Measurements from ENCODE around the gene CARD10. TPM values are rescaled to one million over a fixed set of nuclear protein-coding genes. Genes with fewer than 3 reads are reported as not detected.

CARD10 gene
- total and polyA plus RNA-seq, 2 of the 13 experiments (the other 11 are each of a cell fraction or from before 2014, with no cell fraction given), result 35.2 to 55.8 TPM

DNA sequence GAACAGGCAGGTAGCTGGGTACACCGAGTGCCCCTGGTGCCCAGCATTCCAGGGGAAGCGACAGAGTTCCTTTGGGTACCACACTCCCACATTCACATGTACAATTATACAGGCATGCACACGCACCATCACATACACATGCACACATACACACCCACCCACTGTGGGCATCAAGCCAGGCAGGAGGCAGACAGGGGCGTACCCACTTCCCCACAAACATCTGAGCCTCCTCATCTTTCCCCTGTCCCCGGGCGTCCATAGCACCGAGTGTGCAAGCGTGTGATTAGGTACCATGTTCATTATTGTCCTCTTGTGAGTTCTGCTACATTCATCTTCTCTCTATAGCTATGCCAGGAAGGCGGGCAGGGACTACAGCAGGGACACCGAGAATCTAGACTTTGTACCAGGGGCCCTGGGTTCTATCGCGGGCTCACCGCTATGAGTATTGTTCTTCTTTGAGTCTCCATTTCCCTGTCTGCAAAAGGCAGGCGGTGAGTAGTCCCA lies 2.1 kb upstream of the CARD10 start (continued):
- TF ChIP-seq MAF1 (CRISPR knock-in tag; IDR thresholded peaks at IDR 0.05; ENCODE audit: borderline replicate concordance), result no peak
- no peak for TF ChIP-seq FOXA1 (IDR thresholded peaks at IDR 0.05)
- TF ChIP-seq FOXA1 (CRISPR knock-in tag; IDR thresholded peaks at IDR 0.05), result no peak
- no peak for TF ChIP-seq CREB1 (IDR thresholded peaks at IDR 0.05)
- no peak for TF ChIP-seq CREB1 (CRISPR knock-in tag; IDR thresholded peaks at IDR 0.05)
- no peak for TF ChIP-seq ZFP62 (CRISPR knock-in tag; IDR thresholded peaks at IDR 0.05)
- no peak for TF ChIP-seq NKX3-1 (CRISPR knock-in tag; IDR thresholded peaks at IDR 0.05)
- TF ChIP-seq NR2F1 (CRISPR knock-in tag; IDR thresholded peaks at IDR 0.05), result no peak
- TF ChIP-seq GLI4 (CRISPR knock-in tag; IDR thresholded peaks at IDR 0.05; ENCODE audit: borderline replicate concordance), result no peak
- no peak for TF ChIP-seq ZSCAN22 (CRISPR knock-in tag; IDR thresholded peaks at IDR 0.05)
- peak; percentile 19; the same call in 1 of the 2 replicates for TF ChIP-seq DMAP1 (CRISPR knock-in tag; IDR thresholded peaks at IDR 0.05)
- no peak for TF ChIP-seq NR2C2 (CRISPR knock-in tag; IDR thresholded peaks at IDR 0.05; ENCODE audit: borderline replicate concordance)
- no peak for TF ChIP-seq ZNF326 (CRISPR knock-in tag; IDR thresholded peaks at IDR 0.05; ENCODE audit: borderline replicate concordance)
- TF ChIP-seq, protein P1, sequence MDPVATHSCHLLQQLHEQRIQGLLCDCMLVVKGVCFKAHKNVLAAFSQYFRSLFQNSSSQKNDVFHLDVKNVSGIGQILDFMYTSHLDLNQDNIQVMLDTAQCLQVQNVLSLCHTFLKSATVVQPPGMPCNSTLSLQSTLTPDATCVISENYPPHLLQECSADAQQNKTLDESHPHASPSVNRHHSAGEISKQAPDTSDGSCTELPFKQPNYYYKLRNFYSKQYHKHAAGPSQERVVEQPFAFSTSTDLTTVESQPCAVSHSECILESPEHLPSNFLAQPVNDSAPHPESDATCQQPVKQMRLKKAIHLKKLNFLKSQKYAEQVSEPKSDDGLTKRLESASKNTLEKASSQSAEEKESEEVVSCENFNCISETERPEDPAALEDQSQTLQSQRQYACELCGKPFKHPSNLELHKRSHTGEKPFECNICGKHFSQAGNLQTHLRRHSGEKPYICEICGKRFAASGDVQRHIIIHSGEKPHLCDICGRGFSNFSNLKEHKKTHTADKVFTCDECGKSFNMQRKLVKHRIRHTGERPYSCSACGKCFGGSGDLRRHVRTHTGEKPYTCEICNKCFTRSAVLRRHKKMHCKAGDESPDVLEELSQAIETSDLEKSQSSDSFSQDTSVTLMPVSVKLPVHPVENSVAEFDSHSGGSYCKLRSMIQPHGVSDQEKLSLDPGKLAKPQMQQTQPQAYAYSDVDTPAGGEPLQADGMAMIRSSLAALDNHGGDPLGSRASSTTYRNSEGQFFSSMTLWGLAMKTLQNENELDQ (CRISPR knock-in tag; IDR thresholded peaks at IDR 0.05; ENCODE audit: borderline replicate concordance), result no peak
- TF ChIP-seq, protein P2, sequence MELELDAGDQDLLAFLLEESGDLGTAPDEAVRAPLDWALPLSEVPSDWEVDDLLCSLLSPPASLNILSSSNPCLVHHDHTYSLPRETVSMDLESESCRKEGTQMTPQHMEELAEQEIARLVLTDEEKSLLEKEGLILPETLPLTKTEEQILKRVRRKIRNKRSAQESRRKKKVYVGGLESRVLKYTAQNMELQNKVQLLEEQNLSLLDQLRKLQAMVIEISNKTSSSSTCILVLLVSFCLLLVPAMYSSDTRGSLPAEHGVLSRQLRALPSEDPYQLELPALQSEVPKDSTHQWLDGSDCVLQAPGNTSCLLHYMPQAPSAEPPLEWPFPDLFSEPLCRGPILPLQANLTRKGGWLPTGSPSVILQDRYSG (CRISPR knock-in tag; IDR thresholded peaks at IDR 0.05), result no peak
- no peak for TF ChIP-seq ZMYM4 (CRISPR knock-in tag; IDR thresholded peaks at IDR 0.05)
- no peak for TF ChIP-seq POLR2A (IDR thresholded peaks at IDR 0.05; ENCODE audit: insufficient read depth in 1 of 2, low read depth in 2 of 2, low read length in 2 of 2)
- no peak for TF ChIP-seq SSRP1 (CRISPR knock-in tag; IDR thresholded peaks at IDR 0.05)
- peak; percentile 46; the same call in 1 of the 2 replicates for TF ChIP-seq ZNF605 (CRISPR knock-in tag; IDR thresholded peaks at IDR 0.05)
- TF ChIP-seq ZNF136 (CRISPR knock-in tag; IDR thresholded peaks at IDR 0.05; ENCODE audit: low read depth), result no peak
- TF ChIP-seq HIC2 (CRISPR knock-in tag; IDR thresholded peaks at IDR 0.05; ENCODE audit: low read depth), result peak; percentile 77; the same call in 1 of the 2 replicates
- TF ChIP-seq ZNF772 (CRISPR knock-in tag; IDR thresholded peaks at IDR 0.05), result no peak
- no peak for TF ChIP-seq ZNF841 (CRISPR knock-in tag; IDR thresholded peaks at IDR 0.05; ENCODE audit: borderline replicate concordance)
- 0 out of 2 replicates have a peak, but pooled peaks have one; percentile 14 for TF ChIP-seq ELF1 (CRISPR knock-in tag; IDR thresholded peaks at IDR 0.05)
- TF ChIP-seq HOXA7 (CRISPR knock-in tag; IDR thresholded peaks at IDR 0.05), result no peak
- TF ChIP-seq ZNF547 (CRISPR knock-in tag; IDR thresholded peaks at IDR 0.05), result no peak
- TF ChIP-seq ZNF20 (CRISPR knock-in tag; IDR thresholded peaks at IDR 0.05), result no peak
- TF ChIP-seq KDM4B (CRISPR knock-in tag; IDR thresholded peaks at IDR 0.05), result no peak
- 0 out of 2 replicates have a peak, but pooled peaks have one; percentile 62 for TF ChIP-seq ZIK1 (CRISPR knock-in tag; IDR thresholded peaks at IDR 0.05; ENCODE audit: borderline replicate concordance, low read depth)
- TF ChIP-seq ZNF143 (CRISPR knock-in tag; IDR thresholded peaks at IDR 0.05), result no peak
- no peak for TF ChIP-seq ZMYM2 (CRISPR knock-in tag; IDR thresholded peaks at IDR 0.05)

Measured in HepG2 (cell line).